Stimulated activated naive CD4-positive, alpha-beta T cell treated with Interleukin-2 at 50 U/mL for 16 hours (primary cell): ENCODE results near the gene UCK2.
A peak's percentile ranks its signal among the peaks of the same experiment; 100 is the strongest.

ENCODE experiments used
- DNase-seq: peaks from one replicate; lab custom pipeline; 2025; lab: John Stamatoyannopoulos, UW

The UCK2 gene

GRCh38 chr1:165900576-165901380 is 73.4 kb downstream of the UCK2 start:
- no peak for DNase-seq

GRCh38 chr1:165902565-165902964 is 75.2 kb downstream of the UCK2 start:
- DNase-seq: no peak

- DNase-seq: no peak
Measured at GRCh38 chr1:165903672-165904071, 76.3 kb downstream of the UCK2 start.

GRCh38 chr1:165904948-165905347 is 77.5 kb downstream of the UCK2 start:
- no peak for DNase-seq

- no peak for DNase-seq
Measured at GRCh38 chr1:165905853-165906252, 78.4 kb downstream of the UCK2 start.

GRCh38 chr1:165907256-165907857 is 79.9 kb downstream of the UCK2 start:
- no peak for DNase-seq

GRCh38 chr1:165910764-165911421 is 83.5 kb downstream of the UCK2 start:
- no peak for DNase-seq

- DNase-seq: no peak
Measured at GRCh38 chr1:165911609-165912281, 84.3 kb downstream of the UCK2 start.

GRCh38 chr1:165912638-165913037 is 85.2 kb downstream of the UCK2 start:
- DNase-seq: no peak

GRCh38 chr1:165914136-165914798 is 86.9 kb downstream of the UCK2 start:
- peak; percentile 14 for DNase-seq

- DNase-seq: no peak
Measured at GRCh38 chr1:165915480-165915879, 88.1 kb downstream of the UCK2 start.

- DNase-seq: no peak
Measured at GRCh38 chr1:165915932-165916348, 88.5 kb downstream of the UCK2 start.

- no peak for DNase-seq
Measured at GRCh38 chr1:165917166-165917565, 89.8 kb downstream of the UCK2 start.

GRCh38 chr1:165924117-165924516 is 96.7 kb downstream of the UCK2 start:
- no peak for DNase-seq

- no peak for DNase-seq
Measured at GRCh38 chr1:165925498-165926079, 98.2 kb downstream of the UCK2 start.

- no peak for DNase-seq
Measured at GRCh38 chr1:165927169-165927568, 99.8 kb downstream of the UCK2 start.

- DNase-seq: peak; percentile 22
Measured at GRCh38 chr1:165928075-165928731, 100.8 kb downstream of the UCK2 start.

- no peak for DNase-seq
Measured at GRCh38 chr1:165930961-165931360, 103.5 kb downstream of the UCK2 start.

GRCh38 chr1:165933446-165934170 is 106.2 kb downstream of the UCK2 start:
- DNase-seq: no peak

- no peak for DNase-seq
Measured at GRCh38 chr1:165936542-165936941, 109.1 kb downstream of the UCK2 start.
